Endothelial cell of umbilical vein (primary cell): ENCODE measurements around the gene POU5F2. TPM values are rescaled to one million over a fixed set of nuclear protein-coding genes. Genes with fewer than 3 reads are reported as not detected.

Source experiments
- BruUV-seq: library from RNA; stranded (reverse); fragments of 400-500 nt; replicated peaks from 2 replicates; lab custom pipeline; 2021; lab: Mats Ljungman, UMichigan
- CTCF ChIA-PET: fragments of 300-600, 350-600 bp; sonication (Branson Sonifier 250); formaldehyde crosslinking; loops from one replicate; lab custom pipeline; 2021; ENCODE audit warnings: antibody characterized with exemption, inconsistent platforms; lab: Charles Lee
- POLR2A ChIA-PET: fragments of 300-600, 350-600 bp; sonication (Branson Sonifier 250); formaldehyde crosslinking; loops from one replicate; lab custom pipeline; 2021; ENCODE audit warnings: antibody characterized with exemption, inconsistent platforms; lab: Charles Lee
- DNase-seq: peaks from one replicate; pipeline ENCODE4 v3.0.0-alpha.2; 2011; ENCODE audit warnings: low read depth, low spot score
- FAIRE-seq: peaks from 2 replicates; lab custom pipeline; 2011; peaks lifted over from hg19 to GRCh38; lab: Jason Lieb, UNC
- H2AFZ ChIP-seq: 2 replicates; pipeline ENCODE4 v1.6.0; 2012; ENCODE audit warnings: low read depth, low read length, control low read depth, inconsistent platforms
- H3K27ac ChIP-seq: 2 replicates; pipeline ENCODE4 v1.5.1; 2011; ENCODE audit warnings: low read depth, mild to moderate bottlenecking, control low read depth, low read length, moderate library complexity; ENCODE audit not compliant: insufficient read depth
- H3K27me3 ChIP-seq, 2 experiments: 2 replicates each; pipeline versions ENCODE4 v1.6.0 to v1.6.1; 2011; ENCODE audit warnings: low read length in 2 of 2, mixed read lengths in 1 of 2; ENCODE audit not compliant: control insufficient read depth in 2 of 2, insufficient read depth in 2 of 2
- H3K36me3 ChIP-seq, 2 experiments: 2 replicates in 1 of 2; 3 replicates in 1 of 2; pipeline ENCODE4 v1.5.1; 2011; ENCODE audit warnings: low read length in 2 of 2, mild to moderate bottlenecking in 1 of 2, moderate library complexity in 1 of 2; ENCODE audit not compliant: control insufficient read depth in 2 of 2, insufficient read depth in 2 of 2; ENCODE audit errors: extremely low read depth in 1 of 2
- H3K4me1 ChIP-seq: 3 replicates; pipeline ENCODE4 v1.5.1; 2011; ENCODE audit warnings: mild to moderate bottlenecking, low read length; ENCODE audit not compliant: control insufficient read depth, insufficient read depth; ENCODE audit errors: extremely low read depth
- H3K4me2 ChIP-seq: 2 replicates; pipeline ENCODE4 v1.6.1; 2011; ENCODE audit warnings: low read length, control low read depth, mixed read lengths; ENCODE audit not compliant: insufficient read depth
- H3K4me3 ChIP-seq, 3 experiments: fragments of 200-600 bp in 1 of 3; sonication (generic), shearing (Covaris generic) in 1 of 3; replicated peaks in 1 of 3; 2 replicates each; pipeline ENCODE4 v1.5.1; 2011 to 2016; ENCODE audit warnings: control low read depth in 3 of 3, low read length in 3 of 3, mild to moderate bottlenecking in 2 of 3, inconsistent platforms in 1 of 3, low read depth in 1 of 3, moderate library complexity in 1 of 3; ENCODE audit not compliant: insufficient read depth in 1 of 3
- H3K79me2 ChIP-seq: 2 replicates; pipeline ENCODE4 v1.6.0; 2012; ENCODE audit warnings: low read length, inconsistent platforms; ENCODE audit not compliant: control insufficient read depth, insufficient read depth
- H3K9ac ChIP-seq: replicated peaks from 2 replicates; pipeline ENCODE3; 2011; ENCODE audit warnings: low read length, control low read depth; ENCODE audit not compliant: insufficient read depth; ENCODE audit errors: extremely low read depth
- H3K9me1 ChIP-seq: replicated peaks from 3 replicates; pipeline ENCODE4 v1.6.0; 2011; ENCODE audit warnings: mild to moderate bottlenecking, low read length; ENCODE audit not compliant: control insufficient read depth, insufficient read depth; ENCODE audit errors: extremely low read depth
- H3K9me3 ChIP-seq: replicated peaks from 2 replicates; pipeline ENCODE4 v1.5.1; 2012; ENCODE audit warnings: low read length, inconsistent platforms; ENCODE audit not compliant: control insufficient read depth, insufficient read depth
- H4K20me1 ChIP-seq: replicated peaks from 2 replicates; pipeline ENCODE3; 2011; ENCODE audit warnings: mild to moderate bottlenecking, low read length; ENCODE audit not compliant: control insufficient read depth, insufficient read depth; ENCODE audit errors: extremely low read depth
- CTCF ChIP-seq, 2 donors: IDR thresholded peaks; 1 replicate in 1 of 2; 2 replicates in 1 of 2; pipeline ENCODE4 v1.5.1; 2011; ENCODE audit warnings: low read length in 2 of 2, mild to moderate bottlenecking in 2 of 2, moderate library complexity in 2 of 2, control low read depth in 1 of 2, inconsistent platforms in 1 of 2, low read depth in 1 of 2; ENCODE audit not compliant: insufficient read depth in 1 of 2; ENCODE audit errors: extremely low read depth in 1 of 2
- EZH2 ChIP-seq: IDR thresholded peaks from 2 replicates; pipeline ENCODE4 v1.6.1; 2012; ENCODE audit warnings: borderline replicate concordance, low read depth, mild to moderate bottlenecking, moderate library complexity, low read length, inconsistent platforms; ENCODE audit not compliant: severe bottlenecking
- FOS ChIP-seq: IDR thresholded peaks from 2 replicates; pipeline ENCODE4 v1.6.1; 2011; ENCODE audit warnings: mild to moderate bottlenecking, low read length, moderate library complexity, borderline replicate concordance; ENCODE audit not compliant: insufficient read depth
- GATA2 ChIP-seq: IDR thresholded peaks from 2 replicates; pipeline ENCODE4 v1.7.0; 2011; ENCODE audit warnings: low read depth, mild to moderate bottlenecking, moderate library complexity, mixed read lengths, low read length; ENCODE audit not compliant: insufficient read length, insufficient read depth
- JUN ChIP-seq: IDR thresholded peaks from 2 replicates; pipeline ENCODE4 v1.6.1; 2011; ENCODE audit warnings: borderline replicate concordance, low read depth; ENCODE audit not compliant: insufficient read length, insufficient read depth
- MAX ChIP-seq: IDR thresholded peaks from 2 replicates; pipeline ENCODE4 v1.6.1; 2011; ENCODE audit not compliant: insufficient read depth, insufficient read length
- MYC ChIP-seq: IDR thresholded peaks from one replicate; pipeline ENCODE4 v1.6.1; 2011; ENCODE audit warnings: mild to moderate bottlenecking, low read depth, low read length
- POLR2A ChIP-seq: IDR thresholded peaks from 2 replicates; pipeline ENCODE4 v1.6.1; 2012; ENCODE audit warnings: low read depth, mild to moderate bottlenecking, control low read depth, low read length
- POLR2AphosphoS5 ChIP-seq: IDR thresholded peaks from 2 replicates; pipeline ENCODE4 v1.6.1; 2012; ENCODE audit warnings: low read depth, mild to moderate bottlenecking, control low read depth, low read length, moderate library complexity; ENCODE audit not compliant: insufficient read depth
- dilution Hi-C: fragments of 300-500 bp; cut with MboI; formaldehyde crosslinking; loops from one replicate; pipeline ENCODE4 v1.15.0; 2019; ENCODE audit warnings: low sequenced_read_pairs; ENCODE audit not compliant: extremely low pct_ligation_motif_present
- intact Hi-C: fragments of 100-400 bp; cut with micrococcal nuclease; formaldehyde crosslinking; loops from one replicate; pipeline ENCODE4 v1.10.0; 2022
- polyA plus RNA-seq, 4 experiments: library from polyadenylated mRNA; depleted of rRNA in 3 of 4; stranded (reverse) in 3 of 4; unstranded in 1 of 4; fragments of >200 nt; gene quantifications; 2 replicates each; pipeline versions ENCODE4 v1.2.1 to v1.2.3, GENCODE V29; 2011 to 2012; ENCODE audit warnings: missing spikeins in 1 of 4
- total RNA-seq: library from RNA; stranded (reverse); gene quantifications from 2 replicates; pipeline ENCODE4 v1.2.3, GENCODE V29; 2021

POU5F2 gene
- total and polyA plus RNA-seq, 2 donors (not counting 3 experiments of a cell fraction or from before 2014, with no cell fraction given): 0.11 to 1.2 TPM

GRCh38 chr5:93723681-93724080 is 17.7 kb downstream of the POU5F2 start:
- H3K9me1 ChIP-seq: no peaks in the 10 kb centered on the region

More at GRCh38 chr5:93723681-93724080, 17.7 kb downstream of the POU5F2 start:
- Histone ChIP-seq H3K79me2 (no peaks in the 10 kb centered on the region), H2AFZ (no peak overlapping the region), H3K36me3 (no peaks in the 10 kb centered on the region), H3K27ac (no peak overlapping the region), H3K4me3 (no peak overlapping the region), H3K27me3 (no peaks in the 10 kb centered on the region), H4K20me1 (no peaks in the 10 kb centered on the region), H3K9me3 (no peaks in the 10 kb centered on the region), H3K4me2 (no peak overlapping the region), H3K9ac (no peak overlapping the region), H3K4me1 (no peaks in the 10 kb centered on the region)
- DNase-seq: no peak
- FAIRE-seq: no peak
- intact Hi-C loops (no loop called here), dilution Hi-C loops (no loop called here)
- no TSS peak for BruUV-seq
- CTCF ChIA-PET: interaction anchor here (1.0 to 5.0 kb wide), 4 partner anchors 9 to 38 kb away, joined by 3 to 19 read pairs (median 4); no protein-coding TSS in a partner anchor
- TF ChIP-seq POLR2A (no peak), POLR2AphosphoS5 (no peak), CTCF (IDR thresholded peaks at IDR 0.05; ENCODE audit: extremely low read depth in 1 of 2, insufficient read depth in 1 of 2, low read depth in 1 of 2, low read length in 2 of 2) (no peak), MYC (no peak), JUN (no peak), GATA2 (no peak), FOS (no peak), MAX (no peak), EZH2 (no peak)
- POLR2A ChIA-PET: no interaction called here
